NCI-H187 treated with DMSO at 0.1 percent for 48 hours (cell line): ENCODE measurements around the gene DNER.
"Not testable (repeated sequence)": the region's sequence is repeated elsewhere in the genome, so short reads cannot be mapped to it uniquely, and the experiment has no call there.

ENCODE experiments used
- DNase-seq: peaks from one replicate; lab custom pipeline; 2025; lab: John Stamatoyannopoulos, UW

The DNER gene

DNA sequence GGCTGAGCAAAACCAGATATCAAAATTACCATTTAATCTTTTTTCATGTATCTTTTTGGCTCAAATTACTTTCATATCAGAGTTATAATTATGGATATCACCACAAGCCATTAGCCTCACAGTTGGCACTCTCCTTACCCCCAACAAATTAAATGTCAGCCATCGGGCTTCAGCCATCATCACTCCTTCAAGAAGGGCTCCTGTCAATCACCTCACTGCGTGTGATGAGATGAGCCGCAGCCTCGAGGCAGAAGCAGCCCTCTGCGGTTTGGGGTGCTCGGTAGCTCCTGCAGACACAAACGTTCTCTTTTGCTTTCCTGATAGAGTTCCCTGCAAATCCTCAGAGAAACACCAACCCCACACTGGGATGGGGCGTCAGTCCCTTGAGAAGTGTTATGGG is 94.1 kb downstream of the DNER start:
- no peak for DNase-seq

DNA sequence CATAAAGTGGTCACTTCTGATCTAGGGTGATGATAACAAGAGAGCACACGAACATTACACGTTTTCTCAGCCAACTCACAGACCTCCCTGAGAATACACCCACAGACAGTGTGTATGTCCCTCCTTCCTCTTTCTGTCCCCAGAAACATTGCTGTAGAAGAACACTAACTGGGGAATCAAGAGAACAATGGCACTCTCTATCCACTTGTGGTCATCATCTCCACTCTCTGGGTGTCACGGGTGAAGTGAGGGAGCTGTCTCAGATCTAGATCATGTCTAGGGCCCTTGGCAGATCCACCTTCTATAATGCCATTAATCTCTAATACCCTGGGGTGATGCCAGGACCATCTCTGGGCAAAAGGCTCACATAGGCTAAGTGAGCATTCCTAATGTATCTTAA is 97.9 kb downstream of the DNER start:
- DNase-seq, result no peak

DNA sequence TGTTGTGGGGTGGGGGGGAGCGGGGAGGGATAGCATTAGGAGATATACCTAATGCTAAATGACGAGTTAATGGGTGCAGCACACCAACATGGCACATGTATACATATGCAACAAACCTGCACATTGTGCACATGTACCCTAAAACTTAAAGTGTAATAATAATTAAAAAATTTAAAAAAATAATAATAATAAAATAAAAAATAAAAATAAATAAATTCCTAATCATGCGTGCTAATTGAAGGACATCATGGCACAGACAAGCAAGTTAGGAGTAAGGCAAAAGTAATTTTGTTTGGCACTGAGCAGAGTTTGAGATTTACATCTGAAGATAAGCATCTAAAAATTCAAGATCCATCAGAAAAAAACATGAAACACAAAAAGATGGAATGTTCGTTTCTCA is 100.3 kb downstream of the DNER start:
- not testable (repeated sequence) for DNase-seq

DNA sequence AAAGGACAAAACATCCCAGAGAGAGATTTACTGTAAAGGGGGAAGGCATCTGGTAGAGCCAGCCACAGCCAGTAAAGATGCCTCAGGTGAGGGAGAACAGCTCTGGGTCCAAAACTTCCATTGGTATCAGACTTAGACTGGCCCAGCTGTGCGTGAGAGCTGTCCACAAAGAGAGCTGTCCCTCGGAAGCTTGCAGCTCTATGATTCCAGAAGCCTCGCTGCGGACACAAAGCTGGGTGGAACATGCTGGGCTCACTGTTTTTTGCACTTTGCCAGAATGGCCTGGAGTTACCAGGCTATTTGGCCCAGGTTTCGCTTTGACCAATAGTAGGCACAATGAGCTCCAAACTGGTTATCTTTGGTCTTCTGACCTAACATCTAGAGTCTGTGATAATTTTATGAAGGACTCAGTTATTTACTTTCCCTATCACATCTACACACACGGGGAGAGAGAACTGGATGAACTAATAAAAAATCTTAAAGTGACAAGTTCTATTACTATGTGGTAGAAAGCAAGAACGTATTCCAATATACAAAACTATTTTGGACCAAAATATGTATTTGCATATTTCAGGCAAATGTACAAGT is 101.9 kb downstream of the DNER start:
- DNase-seq, result no peak

DNA sequence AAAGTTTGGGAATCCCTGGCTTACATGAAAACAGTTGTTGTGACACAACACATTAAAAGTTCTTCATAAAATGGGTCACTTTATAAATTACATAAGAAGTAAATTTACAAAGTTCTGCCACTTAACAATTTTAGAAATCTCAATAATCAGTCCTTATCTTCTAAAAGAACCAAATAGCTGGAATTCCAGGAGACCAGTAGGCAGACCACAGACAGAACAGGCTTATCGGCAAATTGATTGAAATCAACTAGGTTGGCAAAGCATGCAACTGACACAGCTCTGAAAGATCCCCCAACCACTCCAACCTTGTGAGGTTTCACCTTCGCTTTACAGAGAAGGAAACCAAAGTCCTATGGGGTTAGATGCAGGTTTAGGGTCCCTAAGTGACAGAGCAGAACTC is 103.0 kb downstream of the DNER start:
- DNase-seq, result no peak

DNA sequence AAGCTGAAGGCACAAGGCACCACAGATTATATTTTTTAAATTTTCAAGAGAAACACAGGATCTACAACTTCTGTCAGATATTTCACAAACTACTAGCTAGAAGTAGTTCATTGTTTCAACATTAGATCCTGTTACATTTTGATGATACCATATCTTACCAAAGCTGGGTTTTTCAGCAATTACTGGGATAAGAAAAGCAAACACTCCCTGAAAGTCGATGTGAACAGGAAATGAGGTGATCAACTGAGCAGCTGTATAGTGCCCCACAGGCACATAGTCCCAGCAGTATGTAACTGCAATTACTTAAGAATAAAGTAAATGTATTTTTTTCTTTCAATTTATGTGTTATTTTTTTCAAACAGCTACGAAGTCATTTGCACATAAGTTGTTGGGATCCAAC is 103.5 kb downstream of the DNER start:
- no peak for DNase-seq

DNA sequence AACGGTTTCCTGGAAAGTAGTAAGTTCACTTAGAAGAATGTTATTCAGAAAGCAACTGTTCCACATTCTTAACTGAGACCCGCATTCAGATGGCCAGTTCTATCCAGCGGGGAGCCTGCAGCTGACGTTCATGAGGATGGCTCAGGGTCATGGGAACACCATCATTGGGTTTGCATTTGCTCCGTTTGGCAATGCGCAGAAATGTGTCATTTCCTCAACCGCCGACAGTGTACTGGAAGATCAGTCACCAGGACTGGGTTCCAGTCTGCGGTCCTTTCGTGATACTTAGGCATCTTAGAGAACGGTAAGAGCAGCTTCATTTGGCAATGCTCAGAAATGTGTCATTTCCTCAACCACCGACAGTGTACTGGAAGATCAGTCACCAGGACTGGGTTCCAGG is 104.0 kb downstream of the DNER start:
- DNase-seq, result no peak

DNA sequence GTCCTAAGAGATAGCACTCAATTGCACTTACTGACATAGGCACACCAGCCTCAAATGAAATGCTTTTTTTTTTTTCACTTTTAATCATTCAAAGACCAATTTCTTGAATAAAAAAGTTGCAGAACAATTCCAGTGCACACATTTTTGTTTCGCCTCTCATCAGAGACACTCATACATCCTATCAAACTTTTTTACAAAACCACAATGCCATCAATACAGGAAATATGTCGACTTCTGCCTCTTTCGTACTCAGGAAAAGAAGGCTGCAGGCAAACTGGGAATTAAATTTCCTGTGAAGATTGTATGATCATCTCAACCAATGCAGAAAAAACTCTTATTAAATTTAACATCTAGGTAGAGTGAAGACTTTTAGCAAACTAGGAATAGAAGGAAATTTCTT is 112.4 kb downstream of the DNER start:
- no peak for DNase-seq

DNA sequence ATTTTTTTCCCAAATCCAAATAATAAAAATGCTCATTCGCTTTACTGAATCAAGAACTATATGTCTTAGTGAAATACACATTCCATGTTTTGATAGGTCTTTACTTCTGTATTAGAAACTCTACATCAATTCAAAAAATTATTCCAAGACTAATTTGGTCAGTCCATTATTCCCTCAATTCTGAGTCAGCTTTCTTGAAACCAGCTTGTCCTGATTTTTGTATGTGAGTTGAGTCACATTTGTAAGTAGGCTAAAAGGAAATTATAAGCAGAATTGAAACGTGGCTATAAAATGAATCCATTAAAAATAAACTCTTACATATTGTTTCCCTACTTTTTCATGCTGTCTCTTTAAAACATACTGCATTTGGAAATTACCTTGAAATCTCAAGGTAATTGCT is 113.0 kb downstream of the DNER start:
- no peak for DNase-seq

DNA sequence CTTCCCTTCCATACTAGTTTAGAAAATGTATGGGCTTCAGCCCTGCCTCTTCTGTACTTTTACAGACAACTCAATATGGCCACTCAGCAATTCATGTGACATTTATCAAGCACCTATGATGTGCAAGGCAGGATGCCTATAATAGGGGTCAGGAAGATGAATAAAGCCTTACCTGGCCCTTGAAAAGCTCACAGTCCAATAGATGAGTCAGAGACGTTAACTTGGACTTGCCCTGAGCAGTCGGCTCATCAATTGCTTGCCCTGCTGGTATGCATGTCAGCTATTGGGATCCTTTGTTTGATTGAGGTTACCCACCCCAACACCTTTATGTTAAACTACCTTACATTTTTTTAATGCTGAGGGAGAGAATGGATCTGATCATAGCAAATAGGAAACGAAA is 116.1 kb downstream of the DNER start:
- no peak for DNase-seq

DNA sequence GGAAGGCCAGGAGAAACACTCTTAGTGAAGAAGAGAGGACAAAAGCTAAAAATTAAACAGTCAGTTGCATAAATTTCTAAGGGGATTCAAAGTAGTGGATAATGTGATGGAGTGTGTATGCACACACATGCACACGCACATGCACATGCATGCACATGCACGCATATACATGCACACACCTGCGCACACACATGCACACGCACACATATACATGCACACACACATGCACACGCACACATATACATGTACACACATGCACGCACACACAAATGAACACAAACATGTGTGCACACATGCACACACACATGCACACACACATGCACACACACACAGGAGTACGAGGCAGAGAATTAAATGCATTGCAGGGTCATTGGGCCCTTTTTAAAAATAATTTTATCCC is 117.6 kb downstream of the DNER start:
- DNase-seq, result no peak

DNA sequence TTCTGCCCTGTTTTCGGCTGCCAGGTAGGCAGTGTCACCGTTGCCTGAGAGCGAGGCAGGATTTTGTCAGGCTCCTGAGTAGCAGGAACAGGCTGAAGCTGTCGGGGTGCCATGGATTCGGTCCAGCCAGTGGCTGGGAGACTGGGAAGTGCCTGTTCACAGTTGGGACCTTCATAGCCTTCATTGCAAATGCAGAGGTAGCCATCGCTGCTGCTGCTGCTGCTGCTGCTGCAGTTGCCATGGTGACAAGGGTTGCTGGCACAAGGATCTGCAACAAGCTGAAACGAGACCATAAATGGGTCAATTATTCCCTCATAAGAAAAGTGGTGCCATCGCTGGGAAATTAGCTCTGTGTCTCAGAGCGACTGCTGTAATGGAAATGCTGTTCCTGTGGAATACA is 122.7 kb downstream of the DNER start:
- DNase-seq, result no peak

DNA sequence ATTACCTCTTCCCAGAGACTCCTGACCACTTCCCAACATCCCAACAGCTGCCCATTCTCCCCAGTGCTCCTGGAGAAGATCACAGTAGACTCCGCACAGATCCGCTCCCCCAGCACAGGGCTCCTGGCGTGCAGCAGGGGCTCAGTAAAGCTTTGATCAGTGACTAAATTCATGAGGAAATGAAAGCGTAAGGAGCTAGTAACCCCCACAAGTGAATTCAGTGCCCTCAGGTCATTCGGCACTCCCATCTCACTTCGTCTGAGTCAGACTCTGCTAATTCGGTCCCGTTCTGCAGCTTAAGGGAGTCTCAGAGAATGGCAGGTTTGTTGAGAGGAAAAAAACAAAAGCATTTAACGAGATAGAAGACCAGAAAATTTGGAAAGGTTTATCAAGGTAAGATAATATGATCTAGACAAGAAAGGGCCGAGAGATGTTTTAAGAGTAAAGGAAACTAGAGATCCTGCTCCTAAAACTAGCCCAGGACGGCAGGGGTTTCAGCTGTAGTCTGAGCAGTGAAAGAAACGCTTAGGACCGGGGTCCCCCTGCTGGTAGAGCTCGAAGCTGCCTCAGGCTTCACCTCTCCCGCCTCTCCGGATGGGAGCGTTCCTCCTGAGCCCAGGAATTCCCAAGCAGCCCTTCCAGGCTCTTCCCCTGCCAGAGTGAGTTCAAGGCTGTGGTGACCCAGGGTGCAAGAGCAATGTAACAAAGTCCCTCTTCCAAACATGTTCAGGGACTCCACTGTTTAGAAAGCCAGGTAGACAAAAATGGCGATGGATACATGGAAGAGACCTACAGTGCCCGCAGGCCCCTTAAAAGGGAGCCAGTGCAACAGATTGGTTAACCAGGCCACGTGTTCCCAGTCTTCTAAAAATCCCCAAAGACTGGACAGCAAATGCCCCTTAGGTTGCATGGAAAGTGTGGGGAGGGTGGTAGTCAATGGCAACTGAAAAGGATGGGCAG is 127.3 kb downstream of the DNER start:
- DNase-seq, result no peak

DNA sequence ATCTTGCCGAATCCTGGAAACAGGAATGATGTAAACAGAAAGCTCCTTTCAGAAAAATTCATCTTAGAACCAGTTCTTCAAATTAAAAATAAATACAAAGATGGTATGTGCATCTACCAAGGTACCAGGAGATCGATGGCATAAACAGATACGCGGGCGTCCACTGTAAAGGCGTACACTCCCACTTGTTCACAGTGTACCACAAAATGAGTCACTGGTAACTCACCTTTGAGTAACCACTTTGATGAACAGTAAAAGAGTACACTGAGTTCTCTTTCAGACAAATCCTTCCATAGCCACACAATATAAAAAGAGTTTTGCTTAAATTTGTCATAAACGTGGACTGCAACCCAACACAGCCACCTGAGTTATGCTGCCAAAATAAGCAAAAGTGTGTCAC is 128.3 kb downstream of the DNER start:
- no peak for DNase-seq

DNA sequence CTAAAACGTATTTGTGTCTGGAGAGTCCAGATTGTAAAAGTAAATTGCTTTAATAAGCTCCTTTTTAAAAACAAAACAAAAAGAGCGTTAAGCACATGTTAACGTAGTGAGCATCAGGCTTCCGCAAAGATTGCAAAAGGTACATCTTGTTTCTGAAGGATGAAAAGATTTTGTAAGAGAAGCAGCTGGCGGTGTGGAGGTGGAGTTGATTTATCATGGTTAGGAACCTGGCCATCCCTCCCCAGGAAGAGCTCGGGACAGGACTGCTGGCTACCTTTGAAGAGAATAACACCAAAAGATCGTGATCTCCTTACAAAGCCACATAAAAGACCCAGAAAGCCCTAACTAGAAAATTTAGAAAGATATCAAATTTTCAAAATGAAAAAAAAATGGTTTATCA is 132.2 kb downstream of the DNER start:
- DNase-seq, result no peak

DNA sequence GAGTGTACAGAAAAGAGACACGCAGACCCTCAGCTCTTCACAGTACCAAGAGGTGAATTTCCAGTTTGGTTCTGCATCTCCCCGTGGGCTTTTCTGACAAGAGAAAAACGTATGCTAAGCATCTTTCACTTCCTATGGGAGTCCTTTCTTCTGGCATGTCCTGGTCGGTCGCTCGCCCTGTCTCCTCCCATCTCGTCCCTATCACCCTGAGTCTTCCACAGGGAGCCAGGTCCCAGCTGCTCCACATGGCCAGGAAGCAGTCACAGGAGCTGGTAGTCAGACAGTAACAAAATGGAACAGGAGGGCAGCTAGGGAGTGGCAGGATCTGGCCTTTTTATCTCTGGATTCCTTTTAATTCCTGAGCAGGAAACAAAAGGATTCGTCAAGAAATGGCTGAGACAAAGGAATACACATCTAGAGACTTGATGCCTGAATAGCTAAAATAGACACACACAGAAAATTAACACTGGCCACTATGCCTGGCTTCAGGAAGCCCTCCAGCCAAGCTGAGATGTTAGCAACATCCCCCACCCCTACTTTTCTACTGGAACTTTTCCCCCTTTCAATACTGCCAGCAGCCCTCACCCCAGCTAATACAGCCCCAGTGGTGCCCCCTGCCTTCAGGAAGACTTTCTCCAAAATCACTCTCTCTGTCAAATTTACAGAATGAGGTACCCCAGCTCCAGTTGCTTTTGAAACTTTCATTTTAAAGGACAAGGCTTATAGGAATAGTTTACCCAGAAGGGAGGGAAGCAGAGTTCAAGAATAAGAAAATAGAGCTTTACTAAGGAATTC is 136.1 kb downstream of the DNER start:
- no peak for DNase-seq

DNA sequence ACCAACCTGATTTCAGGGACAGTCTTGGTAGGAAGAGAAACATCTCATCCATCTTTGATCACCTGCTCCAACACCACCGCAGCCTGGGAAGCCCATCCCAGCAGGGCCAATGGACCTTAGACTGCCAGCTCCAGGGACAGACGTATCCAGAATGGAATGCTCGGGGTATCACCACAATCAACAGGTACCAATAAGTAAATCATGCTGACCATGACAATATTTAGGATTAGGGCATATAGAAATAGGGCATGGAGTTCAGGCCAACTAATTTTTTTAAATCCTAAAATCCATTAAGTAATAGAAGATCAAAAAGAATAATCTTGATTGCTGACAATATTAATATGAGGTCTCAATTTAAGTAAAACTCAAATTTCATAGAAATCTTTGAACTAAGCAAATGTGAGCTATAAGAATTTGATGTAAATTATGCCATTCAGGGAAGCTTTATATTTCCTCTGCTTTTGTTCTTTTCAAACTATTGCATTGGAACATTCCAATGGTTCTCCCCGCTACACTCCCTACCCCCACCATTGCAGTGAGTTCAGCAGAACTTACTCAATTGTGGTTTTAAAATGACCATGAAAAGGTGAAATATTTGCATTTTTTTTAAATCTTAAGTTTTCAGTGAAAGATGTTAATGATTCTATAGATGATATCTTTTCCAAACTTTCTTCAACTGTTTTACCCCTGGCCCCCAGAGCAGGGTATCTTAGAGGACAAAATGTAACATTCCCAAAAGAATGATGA is 138.6 kb downstream of the DNER start:
- no peak for DNase-seq

DNA sequence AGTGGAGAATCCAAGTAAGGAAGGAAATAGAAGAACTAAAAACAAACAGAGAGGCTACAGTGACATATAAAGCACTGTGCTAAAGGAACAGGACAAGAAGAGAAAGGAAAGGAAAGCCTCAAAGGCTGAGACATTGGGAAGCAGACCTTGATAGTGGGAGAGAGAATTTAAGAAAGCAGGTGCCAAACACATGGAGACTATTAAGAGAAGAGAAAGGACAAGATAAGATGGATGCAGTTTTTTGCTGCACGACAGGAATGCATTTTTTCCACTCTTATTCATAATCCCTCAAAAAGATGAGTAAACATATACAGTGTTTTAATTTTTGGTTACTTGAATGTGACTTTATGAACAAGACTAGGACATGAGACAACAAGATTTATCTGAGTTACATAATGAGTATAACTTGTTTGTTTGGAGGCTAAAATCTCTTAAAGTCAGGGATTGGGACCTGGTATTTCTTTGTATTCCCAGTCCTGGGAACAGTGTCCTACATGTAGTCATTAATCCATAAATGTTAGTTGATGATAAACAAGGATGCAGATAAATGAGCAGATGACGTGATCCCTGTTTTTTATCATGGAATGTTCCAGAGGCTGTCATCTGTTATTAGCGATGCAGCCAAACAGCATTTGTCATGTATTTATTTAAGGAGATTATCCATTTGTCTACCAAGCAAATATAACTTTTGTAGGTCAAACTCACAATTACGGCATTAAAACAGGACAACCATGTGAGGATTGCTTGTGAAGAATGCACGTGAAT is 141.7 kb downstream of the DNER start:
- DNase-seq, result no peak

DNA sequence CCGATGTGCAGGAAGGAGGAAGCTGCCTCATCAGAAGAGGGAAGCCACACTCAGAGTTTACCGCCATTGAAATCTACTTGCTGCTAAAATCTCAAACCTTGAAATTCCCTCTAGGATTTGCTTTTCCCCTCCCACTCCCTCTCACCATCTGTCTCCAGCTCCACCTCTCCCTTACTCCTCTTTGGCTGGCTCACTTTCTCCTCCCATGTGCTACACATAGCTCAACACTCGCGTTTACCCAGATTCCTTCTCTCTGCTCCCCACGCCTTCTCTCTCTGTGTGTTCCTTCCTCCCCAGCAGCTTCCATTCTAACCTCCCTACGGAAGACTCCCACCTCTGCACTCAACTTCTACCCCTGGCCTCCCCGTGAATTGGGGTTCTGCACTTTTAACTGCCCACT is 143.1 kb downstream of the DNER start:
- no peak for DNase-seq

DNA sequence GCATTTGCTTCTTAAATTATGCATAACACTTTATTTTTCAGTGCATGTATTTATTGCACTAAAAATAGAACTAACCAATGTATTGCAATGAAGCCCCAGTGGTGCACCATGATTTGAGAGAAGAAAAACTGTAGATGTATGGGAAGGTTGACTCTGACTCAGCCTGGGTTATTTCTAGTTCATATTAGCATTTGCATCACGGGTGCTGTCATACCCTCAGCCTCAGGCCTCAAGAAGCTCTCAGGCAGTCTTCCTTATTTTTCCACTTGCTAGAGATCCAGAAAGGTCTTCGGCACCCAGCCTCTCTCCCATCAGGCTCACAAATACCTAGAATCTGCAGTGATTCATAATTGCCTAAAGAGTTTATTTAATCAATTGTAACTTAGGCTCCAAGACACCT is 148.0 kb downstream of the DNER start:
- no peak for DNase-seq

DNA sequence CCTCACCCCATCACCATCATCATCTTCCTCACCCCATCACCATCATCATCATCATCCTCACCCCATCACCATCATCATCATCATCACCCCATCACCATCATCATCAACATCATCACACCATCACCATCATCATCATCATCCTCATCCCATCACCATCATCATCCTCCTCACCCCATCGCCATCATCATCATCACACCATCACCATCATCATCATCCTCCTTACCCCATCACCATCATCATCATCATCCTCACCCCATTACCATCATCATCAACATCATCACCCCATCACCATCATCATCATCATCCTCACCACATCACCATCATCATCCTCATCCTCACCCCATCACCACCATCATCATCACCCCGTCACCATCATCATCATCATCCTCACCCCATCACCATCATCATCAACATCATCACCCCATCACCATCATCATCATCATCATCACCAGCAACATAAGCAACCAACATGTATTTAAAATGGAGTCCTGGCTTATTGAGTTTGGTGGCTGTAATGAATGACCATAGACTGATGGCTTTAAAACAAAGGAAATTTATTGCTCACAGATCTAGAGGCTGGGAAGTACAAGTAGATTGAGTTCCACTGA is 150.0 kb downstream of the DNER start:
- no peak for DNase-seq
